CD4-positive, alpha-beta T cell treated with Interleukin-12 subunit alpha and Interleukin-12 subunit beta, for 1 hour (primary cell): ENCODE measurements around the gene GRIN1.

Experiments used
- DNase-seq: peaks from one replicate; pipeline ENCODE4 v3.0.0-alpha.2; 2020

Gene GRIN1

GRCh38 chr9:137138722-137139467, at the start of gene GRIN1:
GRIN1 (plus strand) TSS chr9:137139154; CDS start chr9:137139487, 333 bp downstream.
- DNase-seq: peak; percentile 28

- no peak for DNase-seq
Observed at GRCh38 chr9:137089232-137089947, 49.6 kb upstream of the GRIN1 start.

- peak; percentile 88 for DNase-seq
Observed at GRCh38 chr9:137095664-137096517, 43.1 kb upstream of the GRIN1 start.

DNA sequence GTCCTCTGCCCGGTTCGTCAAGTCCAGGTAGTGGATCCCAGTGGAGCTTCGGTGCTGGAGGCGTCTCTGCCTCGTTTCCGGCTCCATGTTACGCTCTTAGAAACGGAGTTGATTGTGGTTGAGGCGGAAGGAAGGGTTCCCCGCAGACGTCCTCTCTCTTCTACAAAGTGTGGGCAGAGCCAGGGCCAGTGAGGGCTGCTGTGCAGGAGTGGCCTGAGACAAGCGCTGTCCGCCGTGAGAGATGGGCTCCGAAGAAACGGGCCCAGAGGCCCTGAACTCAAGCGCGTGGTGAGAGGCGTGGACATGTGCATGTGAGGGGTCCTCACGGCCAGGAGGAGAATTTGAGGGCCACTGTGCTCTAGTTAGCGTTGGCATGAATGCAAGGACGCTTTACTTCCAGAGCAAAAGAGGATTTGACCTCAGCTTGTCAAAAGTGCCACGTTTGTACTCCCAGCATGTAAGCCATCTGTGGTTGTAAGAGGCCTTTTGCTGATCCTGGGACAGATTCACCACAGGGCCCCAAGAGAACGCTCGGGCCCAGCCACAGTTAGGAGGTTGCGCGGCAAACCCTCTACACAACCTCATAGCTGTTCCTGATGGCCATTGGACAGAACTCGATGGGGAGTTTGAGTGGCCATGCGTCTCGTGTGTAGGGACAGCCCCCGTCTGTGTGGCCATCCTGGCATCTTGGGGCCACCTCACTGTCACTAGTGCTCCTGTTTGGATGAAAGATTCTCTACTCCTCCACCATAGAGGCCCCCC, 42.0 kb upstream of the GRIN1 start:
- DNase-seq: no peak

- DNase-seq: no peak
Observed at GRCh38 chr9:137097761-137098462, 41.0 kb upstream of the GRIN1 start.

GRCh38 chr9:137099231-137099630, 39.7 kb upstream of the GRIN1 start:
- DNase-seq: no peak

GRCh38 chr9:137103206-137103999, 35.6 kb upstream of the GRIN1 start:
- DNase-seq: no peak

DNA sequence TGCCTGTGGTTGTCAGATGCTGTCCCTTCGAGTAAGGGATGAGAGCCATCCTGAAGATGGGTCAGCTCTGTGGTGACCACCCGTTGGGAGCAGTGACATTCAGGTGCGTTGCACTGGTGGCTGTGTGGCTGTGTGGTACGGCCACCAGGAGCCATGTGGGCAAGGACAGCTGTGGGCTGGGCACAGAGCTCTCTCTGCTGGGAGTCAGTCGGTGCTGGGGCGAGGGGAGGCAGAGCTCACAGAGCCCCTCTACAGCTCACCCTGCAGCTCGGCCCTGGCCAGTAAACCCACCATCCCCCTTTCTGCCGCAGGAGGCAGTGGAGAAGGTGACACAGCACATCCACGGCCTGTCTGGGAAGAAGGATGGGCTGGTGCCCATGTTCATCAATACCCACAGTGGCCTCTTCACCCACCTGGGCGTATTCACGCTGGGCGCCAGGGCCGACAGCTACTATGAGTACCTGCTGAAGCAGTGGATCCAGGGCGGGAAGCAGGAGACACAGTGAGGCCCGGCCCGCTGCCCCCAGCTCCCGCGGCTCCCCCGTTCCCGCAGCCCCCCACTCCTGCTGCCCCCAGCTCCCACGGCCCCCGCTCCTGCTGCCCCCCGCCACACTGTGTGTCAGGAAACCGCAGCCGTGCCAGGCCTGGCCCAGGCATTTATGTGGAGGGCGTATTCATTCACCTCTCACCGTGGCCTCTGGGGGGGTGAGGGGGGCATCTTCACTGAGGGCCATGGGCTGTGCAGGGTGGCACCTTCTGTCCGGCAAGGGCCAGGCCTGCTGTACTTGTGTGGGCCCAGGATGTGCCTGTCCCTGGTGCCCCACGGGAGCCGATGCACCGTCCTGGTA, 32.9 kb upstream of the GRIN1 start:
- DNase-seq: no peak

- no peak for DNase-seq
Observed at GRCh38 chr9:137106662-137107250, 32.2 kb upstream of the GRIN1 start.

DNA sequence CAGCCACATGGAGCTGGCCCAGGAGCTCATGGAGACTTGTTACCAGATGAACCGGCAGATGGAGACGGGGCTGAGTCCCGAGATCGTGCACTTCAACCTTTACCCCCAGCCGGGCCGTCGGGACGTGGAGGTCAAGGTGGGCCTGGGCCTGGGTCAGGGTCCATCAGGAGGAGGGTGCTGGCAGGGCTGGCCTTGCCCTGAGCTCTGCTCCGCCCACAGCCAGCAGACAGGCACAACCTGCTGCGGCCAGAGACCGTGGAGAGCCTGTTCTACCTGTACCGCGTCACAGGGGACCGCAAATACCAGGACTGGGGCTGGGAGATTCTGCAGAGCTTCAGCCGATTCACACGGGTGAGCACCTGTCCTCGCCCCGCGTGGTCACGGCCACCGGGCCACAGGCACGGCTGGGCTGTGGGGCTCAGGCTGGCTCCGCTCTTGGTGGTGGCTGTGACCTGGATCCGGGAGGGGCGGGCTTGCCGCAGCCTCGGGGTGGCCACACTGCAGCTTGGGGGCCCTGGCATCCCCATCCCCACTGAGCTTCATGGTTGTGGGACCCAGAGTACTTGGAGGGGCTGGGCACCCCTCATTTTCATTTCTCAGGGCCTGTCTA, 31.5 kb upstream of the GRIN1 start:
- no peak for DNase-seq

GRCh38 chr9:137107982-137108381, 31.0 kb upstream of the GRIN1 start:
- no peak for DNase-seq

- DNase-seq: no peak
Observed at GRCh38 chr9:137108608-137109249, 30.2 kb upstream of the GRIN1 start.

DNA sequence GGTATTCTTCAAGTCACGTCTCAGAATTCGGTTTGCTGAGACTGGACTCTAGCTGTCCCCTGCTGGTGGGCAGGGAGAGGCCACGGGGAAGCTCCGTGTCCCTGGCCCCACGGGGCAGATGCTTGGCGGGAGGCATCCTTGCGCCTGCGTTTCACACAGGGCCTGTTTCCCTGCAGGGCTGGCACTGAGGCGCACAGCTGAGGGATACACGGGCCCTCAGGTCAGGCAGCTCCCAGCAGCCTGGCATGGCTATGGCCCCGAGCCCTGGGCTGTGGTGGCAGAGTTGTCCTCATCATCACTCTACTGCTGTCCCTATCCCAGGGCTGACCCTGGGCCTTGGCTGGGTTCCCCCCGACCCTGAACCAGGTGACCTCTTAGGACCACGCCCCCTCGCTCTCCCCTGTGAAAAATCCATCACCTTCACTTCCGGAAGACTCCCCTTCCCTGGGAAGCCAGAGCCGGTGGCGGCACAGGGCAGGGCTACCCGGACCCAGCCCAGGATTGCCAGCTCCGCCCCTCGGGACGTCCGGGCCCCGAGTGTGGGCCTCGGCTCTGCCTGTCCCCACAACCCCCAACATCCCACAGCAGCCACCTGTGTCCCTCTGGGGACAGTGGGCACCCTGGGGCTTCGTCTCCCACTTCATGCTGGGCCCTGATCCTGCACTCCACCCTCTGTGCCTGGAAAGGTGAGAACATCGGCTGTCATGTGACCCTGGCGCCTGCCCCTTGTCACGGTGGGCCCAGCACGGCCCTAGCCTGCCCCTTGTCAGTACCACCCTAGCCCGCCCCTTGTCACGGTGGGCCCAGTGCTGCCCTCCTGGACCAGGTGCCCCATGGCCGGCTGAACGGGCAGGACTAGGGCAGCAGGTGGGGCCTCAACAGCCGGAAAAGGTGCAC, 29.5 kb upstream of the GRIN1 start:
- DNase-seq: no peak

- no peak for DNase-seq
Observed at GRCh38 chr9:137110147-137110910, 28.6 kb upstream of the GRIN1 start.

- no peak for DNase-seq
Observed at GRCh38 chr9:137110911-137111787, 27.8 kb upstream of the GRIN1 start.
